GM12891 (cell line): ENCODE results near the gene FOXF1.

Experiments
- DNase-seq: peaks from one replicate; pipeline ENCODE4 v3.0.0; 2011; ENCODE audit warnings: low spot score; ENCODE audit not compliant: insufficient read length
- FAIRE-seq: peaks from 2 replicates; lab custom pipeline; 2011; peaks lifted over from hg19 to GRCh38; lab: Jason Lieb, UNC
- PAX5 ChIP-seq: IDR thresholded peaks from 2 replicates; pipeline ENCODE4 v1.6.1; 2011; ENCODE audit warnings: low read length, moderate library complexity, mild to moderate bottlenecking; ENCODE audit not compliant: insufficient read depth, severe bottlenecking
- POLR2A ChIP-seq: IDR thresholded peaks from 2 replicates; pipeline ENCODE4 v1.6.1; 2011; ENCODE audit warnings: low read depth, low read length, control low read depth
- POLR2AphosphoS5 ChIP-seq: IDR thresholded peaks from 2 replicates; pipeline ENCODE4 v1.6.1; 2011; ENCODE audit warnings: low read depth, low read length, control low read depth
- POU2F2 ChIP-seq: IDR thresholded peaks from 2 replicates; pipeline ENCODE4 v1.6.1; 2011; ENCODE audit warnings: low read depth, mild to moderate bottlenecking, control low read depth, low read length, moderate library complexity
- SPI1 ChIP-seq: IDR thresholded peaks from 2 replicates; pipeline ENCODE4 v1.6.1; 2011; ENCODE audit warnings: low read depth, low read length, control low read depth
- TAF1 ChIP-seq: IDR thresholded peaks from 2 replicates; pipeline ENCODE4 v1.6.1; 2011; ENCODE audit warnings: low read depth, low read length, control low read depth

FOXF1 gene

DNA sequence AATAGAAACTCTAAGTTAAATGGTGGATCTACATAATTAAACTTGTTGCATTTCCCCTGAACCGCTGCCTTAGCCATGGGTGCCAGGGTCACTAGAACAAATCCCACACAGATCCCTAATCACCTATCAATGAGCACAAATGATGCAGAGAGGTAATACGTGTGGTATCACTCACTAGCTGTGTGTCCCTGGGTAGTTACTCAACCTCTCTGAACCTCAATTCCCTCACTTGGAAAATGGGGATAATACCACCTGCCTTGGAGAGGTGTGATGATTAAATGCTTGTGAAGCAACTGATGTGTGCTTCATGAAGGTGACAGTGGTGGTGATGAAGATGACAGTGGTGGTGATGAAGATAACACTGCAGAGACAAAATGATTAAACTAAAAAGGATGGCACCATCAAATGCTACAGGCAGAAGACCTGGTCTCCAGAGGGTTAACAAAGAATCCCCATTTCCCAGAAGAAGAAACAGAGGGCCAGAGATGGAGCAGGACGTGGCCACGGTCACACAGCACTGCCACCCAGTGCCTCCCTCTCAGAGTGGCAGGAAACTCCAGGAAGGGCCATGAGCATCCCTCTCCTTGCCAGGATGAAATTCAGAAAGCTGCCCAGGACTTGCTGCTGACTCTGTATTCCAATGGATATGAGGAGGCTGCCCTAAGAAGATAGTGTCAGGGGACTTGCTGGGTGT, 17.9 kb upstream of the FOXF1 start:
- DNase-seq: no peak
- FAIRE-seq: no peak
- TF ChIP-seq PAX5: no peak

GRCh38 chr16:86492961-86493629, 17.2 kb upstream of the FOXF1 start:
- TF ChIP-seq POLR2A (no peak), SPI1 (no peak), POLR2AphosphoS5 (no peak), PAX5 (no peak), POU2F2 (no peak), TAF1 (no peak)
- no peak for DNase-seq
- FAIRE-seq: no peak

DNA sequence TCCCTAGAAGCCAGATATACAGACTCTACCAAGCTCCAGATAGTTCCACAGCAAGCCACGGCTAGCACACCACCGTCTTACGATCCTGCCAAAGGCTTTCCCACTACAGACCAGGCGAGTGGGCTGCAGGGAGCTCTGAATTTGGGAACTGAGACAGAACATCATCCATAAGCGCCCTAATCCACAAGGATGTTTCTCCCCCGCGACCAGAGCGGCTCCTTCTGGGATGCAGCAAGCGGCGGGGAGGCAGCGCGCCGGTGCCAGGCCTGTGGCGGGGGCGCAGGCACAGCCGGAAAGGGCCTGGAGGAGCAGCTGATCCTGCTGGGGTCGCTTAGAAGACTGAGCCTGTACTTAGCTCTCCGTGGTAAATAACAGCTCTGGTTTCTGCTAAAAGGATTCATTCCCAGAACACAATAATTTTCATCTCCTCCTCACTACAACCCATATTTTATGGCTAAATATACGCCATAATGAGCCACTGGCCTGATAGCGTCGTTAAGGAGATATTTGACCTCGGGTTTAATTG, 16.2 kb upstream of the FOXF1 start:
- DNase-seq (no peak), FAIRE-seq (no peak)
- TF ChIP-seq POU2F2 (no peak), POLR2AphosphoS5 (no peak), TAF1 (no peak), SPI1 (no peak), PAX5 (no peak), POLR2A (no peak)

DNA sequence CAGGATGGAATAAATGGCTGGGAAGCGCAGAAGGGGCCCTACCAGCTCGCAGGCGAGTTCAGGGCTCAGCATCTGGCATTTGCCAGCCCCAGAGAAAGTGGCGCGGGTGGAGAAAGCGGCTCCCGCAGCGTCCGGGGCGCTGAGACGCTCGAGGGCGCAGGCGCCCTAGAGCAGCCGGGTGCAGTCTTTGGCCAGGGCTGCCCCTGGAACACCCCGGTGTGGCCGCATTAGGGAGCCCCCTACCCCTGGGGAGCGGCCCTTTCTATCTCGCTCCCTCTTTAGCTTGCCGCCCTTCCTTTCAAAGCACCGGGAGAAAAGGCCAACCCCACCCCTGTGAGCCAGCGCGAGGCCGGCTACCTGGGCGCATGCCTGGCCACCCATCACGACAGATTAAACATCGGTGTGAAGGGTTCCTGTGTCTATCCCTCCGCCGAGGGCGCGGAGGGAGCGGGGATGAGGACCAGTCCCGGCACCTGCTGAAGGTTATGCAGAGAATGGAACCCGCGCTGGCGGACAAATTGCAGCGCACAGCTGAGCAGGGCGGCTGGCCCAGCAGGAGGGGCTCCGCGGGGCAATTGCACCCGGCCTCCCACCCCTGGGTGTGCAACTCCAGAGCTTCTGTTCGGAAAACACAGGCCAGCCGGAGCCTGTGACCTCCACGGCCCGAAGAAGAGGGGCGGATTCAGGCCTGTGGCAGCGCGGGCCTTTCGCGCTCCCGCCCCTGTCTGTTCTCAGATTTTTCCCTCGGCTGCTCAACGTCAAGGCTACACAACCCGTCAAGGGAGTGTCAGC, 15.6 kb upstream of the FOXF1 start:
- FAIRE-seq (no peak), DNase-seq (no peak)
- TF ChIP-seq PAX5 (no peak), POLR2AphosphoS5 (no peak), POLR2A (no peak), SPI1 (no peak), POU2F2 (no peak), TAF1 (no peak)

DNA sequence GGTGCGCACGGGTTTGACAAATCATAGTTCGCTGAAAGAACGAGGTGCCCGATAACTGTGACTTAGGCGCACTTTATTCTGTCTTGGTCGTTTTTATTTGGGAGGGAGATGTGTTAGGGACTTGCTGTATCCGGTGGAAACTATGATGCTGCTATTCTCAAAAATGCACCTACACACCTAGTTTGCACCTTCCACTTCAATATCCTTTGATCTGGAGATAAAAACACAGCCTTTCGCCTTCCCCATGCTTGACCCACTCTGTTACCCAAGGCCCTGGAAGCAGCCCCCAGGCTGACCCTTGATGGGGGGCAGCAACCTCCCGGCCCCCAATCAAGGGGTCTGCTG, 15.0 kb upstream of the FOXF1 start:
- TF ChIP-seq POU2F2: no peak
- no peak for TF ChIP-seq POLR2AphosphoS5
- TF ChIP-seq POLR2A: no peak
- TF ChIP-seq PAX5: no peak
- TF ChIP-seq SPI1: no peak
- TF ChIP-seq TAF1: no peak
- DNase-seq: no peak
- FAIRE-seq: no peak

DNA sequence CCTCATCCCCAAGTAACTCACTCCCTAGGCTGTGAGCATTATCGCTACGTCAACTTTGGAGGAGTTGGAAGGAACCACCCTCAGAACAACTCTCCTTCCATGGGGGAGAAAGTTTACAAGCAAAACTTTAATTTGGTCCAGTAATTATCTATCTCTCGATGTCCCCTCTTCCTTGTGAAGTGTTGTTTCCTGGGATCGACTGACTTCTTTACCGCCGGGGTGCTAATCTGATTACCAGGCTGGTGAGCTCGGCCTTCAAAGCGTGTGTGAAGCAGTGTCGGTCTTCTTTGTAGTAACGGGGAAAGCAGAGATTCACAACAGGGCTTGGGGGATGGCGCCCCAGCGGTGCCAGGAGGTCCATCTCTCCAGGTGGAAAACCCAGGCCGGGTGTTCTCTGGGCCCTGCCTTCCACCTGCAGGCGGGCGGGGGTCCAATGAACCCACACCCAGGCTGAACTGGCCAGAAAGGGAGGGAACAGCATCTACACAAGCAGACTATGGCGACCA, 14.5 kb upstream of the FOXF1 start:
- DNase-seq: no peak
- TF ChIP-seq TAF1: no peak
- TF ChIP-seq SPI1: no peak
- no peak for TF ChIP-seq PAX5
- no peak for TF ChIP-seq POU2F2
- TF ChIP-seq POLR2AphosphoS5: no peak
- no peak for TF ChIP-seq POLR2A
- FAIRE-seq: no peak

- FAIRE-seq (no peak), DNase-seq (no peak)
- TF ChIP-seq PAX5 (no peak), SPI1 (no peak), POU2F2 (no peak), TAF1 (no peak), POLR2AphosphoS5 (no peak), POLR2A (no peak)
Observed at GRCh38 chr16:86496262-86496928, 13.9 kb upstream of the FOXF1 start.

- no peak for FAIRE-seq
- DNase-seq: no peak
- TF ChIP-seq TAF1: no peak
- TF ChIP-seq PAX5: no peak
- no peak for TF ChIP-seq POLR2AphosphoS5
- TF ChIP-seq POU2F2: no peak
- no peak for TF ChIP-seq POLR2A
- TF ChIP-seq SPI1: no peak
Observed at GRCh38 chr16:86496929-86497461, 13.3 kb upstream of the FOXF1 start.
